Type B pancreatic cell (in vitro differentiated cells): ENCODE data around the gene DIP2B. TPM values are rescaled to one million over a fixed set of nuclear protein-coding genes. Genes with fewer than 3 reads are reported as not detected.

ENCODE experiments used
- DNase-seq: peaks from one replicate; pipeline ENCODE4 v3.0.0; 2021; ENCODE audit warnings: mixed read lengths; ENCODE audit not compliant: unreplicated experiment; ENCODE audit errors: extremely low spot score
- H3K27ac Mint-ChIP-seq: 2 replicates; pipeline ENCODE4 v1.8.0; 2021; ENCODE audit warnings: mild to moderate bottlenecking, mixed read lengths
- H3K27me3 Mint-ChIP-seq: 2 replicates; pipeline ENCODE4 v1.8.0; 2021; ENCODE audit warnings: mixed read lengths
- H3K36me3 Mint-ChIP-seq: 2 replicates; pipeline ENCODE4 v1.8.0; 2021; ENCODE audit warnings: mixed read lengths
- H3K4me1 Mint-ChIP-seq: one replicate; pipeline ENCODE4 v1.8.0; 2021; ENCODE audit warnings: mixed read lengths; ENCODE audit not compliant: unreplicated experiment
- H3K4me3 Mint-ChIP-seq: 2 replicates; pipeline ENCODE4 v1.8.0; 2021; ENCODE audit warnings: mild to moderate bottlenecking, mixed read lengths
- H3K9me3 Mint-ChIP-seq: 2 replicates; pipeline ENCODE4 v1.8.0; 2021; ENCODE audit warnings: mixed read lengths
- CTCF ChIP-seq: fragments of 200-600 bp; sonication (generic); conservative IDR thresholded peaks from 2 replicates; pipeline ENCODE4 v1.5.0; 2021; ENCODE audit warnings: antibody characterized with exemption, mild to moderate bottlenecking
- total RNA-seq: library from RNA; stranded (reverse); gene quantifications from 2 replicates; pipeline ENCODE4 v1.2.1, GENCODE V29; 2021; ENCODE audit warnings: low replicate concordance

The DIP2B gene
- total RNA-seq, 1 donor from 2014 or later = 27.2 TPM

GRCh38 chr12:50728417-50728816 lies 223.6 kb downstream of the DIP2B start:
- Mint-ChIP-seq H3K4me1 (no peaks in the 10 kb centered on the region), H3K9me3 (no peaks in the 10 kb centered on the region), H3K4me3 (no peak overlapping the region), H3K36me3 (peaks cover 37% of the 10 kb centered on the region), H3K27me3 (no peaks in the 10 kb centered on the region), H3K27ac (no peak overlapping the region)
- DNase-seq = no peak
- TF ChIP-seq CTCF = no peak

GRCh38 chr12:50728841-50729240 lies 224.1 kb downstream of the DIP2B start:
- Mint-ChIP-seq H3K27ac (no peak overlapping the region), H3K36me3 (peaks cover 34% of the 10 kb centered on the region)

GRCh38 chr12:50732591-50732990 lies 227.8 kb downstream of the DIP2B start:
- Mint-ChIP-seq H3K27ac (no peak overlapping the region), H3K4me3 (no peak overlapping the region), H3K27me3 (no peaks in the 10 kb centered on the region), H3K36me3 (peaks cover 34% of the 10 kb centered on the region), H3K4me1 (peaks cover 5% of the 10 kb centered on the region), H3K9me3 (no peaks in the 10 kb centered on the region)
- DNase-seq = no peak
- TF ChIP-seq CTCF = no peak

More at GRCh38 chr12:50728841-50729240, 224.1 kb downstream of the DIP2B start:
- Mint-ChIP-seq H3K27me3 (no peaks in the 10 kb centered on the region), H3K4me3 (no peak overlapping the region), H3K9me3 (no peaks in the 10 kb centered on the region), H3K4me1 (no peaks in the 10 kb centered on the region)
- no peak for TF ChIP-seq CTCF
- DNase-seq = no peak

- no peak for TF ChIP-seq CTCF
- Mint-ChIP-seq H3K27ac (no peak overlapping the region), H3K4me3 (no peak overlapping the region), H3K36me3 (peaks cover 31% of the 10 kb centered on the region), H3K27me3 (no peaks in the 10 kb centered on the region), H3K9me3 (no peaks in the 10 kb centered on the region), H3K4me1 (peaks cover 5% of the 10 kb centered on the region)
- DNase-seq = no peak
These were observed 228.9 kb downstream of the DIP2B start for GRCh38 chr12:50733706-50734105.

- no peaks in the 10 kb centered on the region for H3K9me3 Mint-ChIP-seq
- H3K27ac Mint-ChIP-seq = no peak overlapping the region
- H3K4me3 Mint-ChIP-seq = no peak overlapping the region
- no peaks in the 10 kb centered on the region for H3K27me3 Mint-ChIP-seq
- TF ChIP-seq CTCF = peak; percentile 83
- no peak for DNase-seq
- H3K4me1 Mint-ChIP-seq = peaks cover 5% of the 10 kb centered on the region
- peaks cover 29% of the 10 kb centered on the region for H3K36me3 Mint-ChIP-seq
These were observed 229.9 kb downstream of the DIP2B start for GRCh38 chr12:50734409-50735263.
